Omental fat pad (tissue), 4 donors: ENCODE data around the gene RCHY1. TPM values are rescaled to one million over a fixed set of nuclear protein-coding genes. Genes with fewer than 3 reads are reported as not detected.
"Not testable (repeated sequence)": the region's sequence is repeated elsewhere in the genome, so short reads cannot be mapped to it uniquely, and the experiment has no call there.

ENCODE experiments used
- ATAC-seq: fragments of 150-250 bp; one replicate; pipeline ENCODE4 v1.9.1; 2016; ENCODE audit warnings: mild to moderate bottlenecking, moderate library complexity; ENCODE audit not compliant: low FRiP score
- DNase-seq: peaks from one replicate; pipeline ENCODE4 v3.0.0-alpha.2; 2019; ENCODE audit warnings: low spot score
- total RNA-seq, 4 donors: library from RNA; depleted of rRNA; stranded (reverse); fragments of >200 nt; gene quantifications; one replicate each; pipeline ENCODE4 v1.1.0, GENCODE V29; 2016
- TF ChIP-seq, protein P1 (sequence below), 3 donors: fragments of 450-650 bp; IDR thresholded peaks; one replicate each; pipeline ENCODE4 v1.5.1; 2016 to 2017; ENCODE audit warnings: antibody characterized with exemption in 3 of 3, mild to moderate bottlenecking in 3 of 3, moderate library complexity in 2 of 3

The RCHY1 gene
- total RNA-seq, 4 donors from 2014 or later, result 26.4 to 30.8 (median 28.9) TPM

- TF ChIP-seq, protein P1, sequence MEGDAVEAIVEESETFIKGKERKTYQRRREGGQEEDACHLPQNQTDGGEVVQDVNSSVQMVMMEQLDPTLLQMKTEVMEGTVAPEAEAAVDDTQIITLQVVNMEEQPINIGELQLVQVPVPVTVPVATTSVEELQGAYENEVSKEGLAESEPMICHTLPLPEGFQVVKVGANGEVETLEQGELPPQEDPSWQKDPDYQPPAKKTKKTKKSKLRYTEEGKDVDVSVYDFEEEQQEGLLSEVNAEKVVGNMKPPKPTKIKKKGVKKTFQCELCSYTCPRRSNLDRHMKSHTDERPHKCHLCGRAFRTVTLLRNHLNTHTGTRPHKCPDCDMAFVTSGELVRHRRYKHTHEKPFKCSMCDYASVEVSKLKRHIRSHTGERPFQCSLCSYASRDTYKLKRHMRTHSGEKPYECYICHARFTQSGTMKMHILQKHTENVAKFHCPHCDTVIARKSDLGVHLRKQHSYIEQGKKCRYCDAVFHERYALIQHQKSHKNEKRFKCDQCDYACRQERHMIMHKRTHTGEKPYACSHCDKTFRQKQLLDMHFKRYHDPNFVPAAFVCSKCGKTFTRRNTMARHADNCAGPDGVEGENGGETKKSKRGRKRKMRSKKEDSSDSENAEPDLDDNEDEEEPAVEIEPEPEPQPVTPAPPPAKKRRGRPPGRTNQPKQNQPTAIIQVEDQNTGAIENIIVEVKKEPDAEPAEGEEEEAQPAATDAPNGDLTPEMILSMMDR (IDR thresholded peaks at IDR 0.05), result no peak
- ATAC-seq, result no peak
- DNase-seq, result no peak
Measured at GRCh38 chr4:75513526-75514130, 575 bp downstream of the RCHY1 start.

GRCh38 chr4:75512386-75513211, 1.6 kb downstream of the RCHY1 start:
- TF ChIP-seq, protein P1 (IDR thresholded peaks at IDR 0.05), result no peak
- DNase-seq, result no peak
- no peak for ATAC-seq

- ATAC-seq, result no peak
- TF ChIP-seq, protein P1 (IDR thresholded peaks at IDR 0.05), result no peak
- DNase-seq, result no peak
Measured at GRCh38 chr4:75511841-75512240, 2.4 kb downstream of the RCHY1 start.

DNA sequence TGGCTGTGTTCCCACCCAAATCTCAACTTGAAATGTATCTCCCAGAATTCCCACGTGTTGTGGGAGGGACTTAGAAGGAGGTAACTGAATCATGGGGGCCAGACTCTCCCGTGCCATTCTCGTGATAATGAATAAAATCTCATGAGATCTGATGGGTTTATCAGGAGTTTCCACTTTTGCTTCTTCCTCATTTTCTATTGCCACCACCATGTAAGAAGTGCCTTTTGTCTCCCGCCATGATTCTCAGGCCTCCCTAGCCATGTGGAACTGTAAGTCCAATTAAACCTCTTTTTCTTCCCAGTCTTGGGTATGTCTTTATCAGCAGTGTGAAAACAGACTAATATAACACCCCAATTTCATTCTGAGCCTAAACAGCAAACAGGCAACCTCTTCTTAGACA, 4.6 kb downstream of the RCHY1 start:
- not testable (repeated sequence) for ATAC-seq, DNase-seq

GRCh38 chr4:75505630-75506029, 8.6 kb downstream of the RCHY1 start:
- no peak for ATAC-seq
- no peak for DNase-seq
- TF ChIP-seq, protein P1 (IDR thresholded peaks at IDR 0.05), result no peak

DNA sequence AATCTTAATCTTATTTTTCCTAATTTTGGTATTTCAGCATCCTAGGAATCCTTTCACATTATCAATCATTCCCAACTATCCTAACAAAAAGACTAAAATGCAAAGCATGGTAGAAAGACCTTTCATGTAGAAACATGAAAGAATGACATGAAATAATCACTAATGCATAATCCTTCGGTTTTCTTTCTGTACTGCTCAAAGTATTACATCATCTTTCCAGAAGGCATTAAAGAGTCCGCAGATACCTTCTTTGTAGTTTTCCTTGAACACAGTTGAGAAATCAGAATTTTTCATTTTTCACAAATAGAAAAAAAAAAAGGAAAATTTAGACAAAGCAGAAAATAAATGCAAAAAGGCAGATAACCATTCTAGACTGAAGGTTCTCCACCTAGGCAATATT, 11.5 kb downstream of the RCHY1 start:
- TF ChIP-seq, protein P1 (IDR thresholded peaks at IDR 0.05), result no peak
- DNase-seq (no peak), ATAC-seq (no peak)

DNA sequence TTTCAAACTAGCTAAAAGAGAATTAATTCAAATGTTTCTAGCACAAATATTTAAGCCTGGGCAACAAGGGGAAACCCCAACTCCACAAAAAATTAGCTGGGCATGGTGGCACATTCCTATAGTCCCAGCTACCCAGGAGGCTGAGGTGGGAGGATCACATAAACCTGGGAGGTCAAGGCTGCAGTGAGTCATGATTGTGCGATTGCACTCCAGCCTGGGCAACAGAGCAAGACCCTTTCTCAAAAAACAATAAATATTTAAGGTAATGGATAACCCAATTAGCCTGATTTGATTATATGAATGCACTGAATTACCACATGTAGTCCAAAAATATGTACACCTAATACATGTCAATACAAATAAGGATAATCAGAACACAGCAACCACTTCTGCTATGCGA, 14.3 kb downstream of the RCHY1 start:
- ATAC-seq (no peak), DNase-seq (no peak)
- TF ChIP-seq, protein P1 (IDR thresholded peaks at IDR 0.05), result no peak
